Kidney epithelial cell (primary cell): ENCODE data around the gene RBBP5. TPM values are rescaled to one million over a fixed set of nuclear protein-coding genes. Genes with fewer than 3 reads are reported as not detected.

Source experiments
- DNase-seq: peaks from one replicate; pipeline ENCODE4 v3.0.0-alpha.2; 2010; ENCODE audit warnings: low read depth
- H3K27me3 ChIP-seq: 2 replicates; pipeline ENCODE4 v1.6.0; 2011; ENCODE audit warnings: low read length; ENCODE audit not compliant: control insufficient read depth, insufficient read depth
- H3K36me3 ChIP-seq: 2 replicates; pipeline ENCODE4 v1.5.1; 2011; ENCODE audit warnings: low read length; ENCODE audit not compliant: control insufficient read depth, insufficient read depth
- H3K4me3 ChIP-seq: 2 replicates; pipeline ENCODE4 v1.5.1; 2011; ENCODE audit warnings: low read depth, mild to moderate bottlenecking, control low read depth, low read length
- CTCF ChIP-seq: IDR thresholded peaks from 2 replicates; pipeline ENCODE4 v1.5.1; 2011; ENCODE audit warnings: mild to moderate bottlenecking, moderate library complexity, low read length, control low read depth, inconsistent platforms; ENCODE audit not compliant: insufficient read depth, poor library complexity, severe bottlenecking
- total RNA-seq: library from RNA; depleted of rRNA; stranded (reverse); fragments of >200 nt; gene quantifications from 2 replicates; pipeline ENCODE4 v1.2.3, GENCODE V29; 2015

RBBP5 gene
- total RNA-seq, 1 donor from 2014 or later: 15.4 TPM

- no peak for DNase-seq
- Histone ChIP-seq H3K36me3 (no peaks in the 10 kb centered on the region), H3K27me3 (no peaks in the 10 kb centered on the region), H3K4me3 (no peak overlapping the region)
- TF ChIP-seq CTCF: no peak
Observed at GRCh38 chr1:205140113-205140512, 18.3 kb upstream of the RBBP5 start.

GRCh38 chr1:205137901-205138300 lies 16.1 kb upstream of the RBBP5 start:
- Histone ChIP-seq H3K4me3 (no peak overlapping the region), H3K36me3 (no peaks in the 10 kb centered on the region), H3K27me3 (no peaks in the 10 kb centered on the region)
- TF ChIP-seq CTCF: no peak
- no peak for DNase-seq

- DNase-seq: no peak
- no peaks in the 10 kb centered on the region for H3K36me3 ChIP-seq
- H3K4me3 ChIP-seq: no peak overlapping the region
- TF ChIP-seq CTCF: no peak
- H3K27me3 ChIP-seq: no peaks in the 10 kb centered on the region
Observed at GRCh38 chr1:205133287-205133686, 11.5 kb upstream of the RBBP5 start.

- no peaks in the 10 kb centered on the region for H3K27me3 ChIP-seq
Observed at GRCh38 chr1:205129447-205130029, 7.8 kb upstream of the RBBP5 start.

GRCh38 chr1:205128050-205128449 lies 6.3 kb upstream of the RBBP5 start:
- TF ChIP-seq CTCF: no peak

More at GRCh38 chr1:205129447-205130029, 7.8 kb upstream of the RBBP5 start:
- no peak for TF ChIP-seq CTCF
- H3K4me3 ChIP-seq: no peak overlapping the region
- H3K36me3 ChIP-seq: no peaks in the 10 kb centered on the region
- DNase-seq: no peak

GRCh38 chr1:205127646-205128045 lies 5.9 kb upstream of the RBBP5 start:
- no peak for TF ChIP-seq CTCF
- H3K4me3 ChIP-seq: no peak overlapping the region
- no peaks in the 10 kb centered on the region for H3K36me3 ChIP-seq
- no peak for DNase-seq
- no peaks in the 10 kb centered on the region for H3K27me3 ChIP-seq

More at GRCh38 chr1:205128050-205128449, 6.3 kb upstream of the RBBP5 start:
- H3K27me3 ChIP-seq: no peaks in the 10 kb centered on the region
- no peak for DNase-seq
- no peak overlapping the region for H3K4me3 ChIP-seq
- no peaks in the 10 kb centered on the region for H3K36me3 ChIP-seq
